ENCODE data around the gene SOCS7.

The SOCS7 gene

DNA sequence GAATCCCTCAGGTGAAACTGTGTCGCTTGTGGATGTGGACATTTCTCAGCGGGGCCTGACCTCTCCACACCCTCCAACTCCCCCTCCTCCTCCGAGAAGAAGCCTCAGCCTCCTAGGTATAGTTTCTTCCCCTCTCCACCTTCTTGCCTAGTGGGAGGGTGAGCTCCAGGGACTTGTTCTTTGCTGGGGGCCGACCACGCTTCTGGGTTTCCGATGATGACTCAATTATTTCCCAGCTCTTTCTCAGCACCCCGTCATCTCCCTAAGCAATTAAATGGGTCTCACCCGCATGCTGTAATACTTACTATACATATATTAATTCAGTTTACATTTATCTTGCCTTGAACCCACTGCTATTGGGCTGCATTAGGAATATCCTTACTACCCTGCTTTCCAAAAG lies 13.1 kb downstream of the SOCS7 start:
- no peak for DNase-seq (ENCODE audit: low read depth in 3 of 3)

DNA sequence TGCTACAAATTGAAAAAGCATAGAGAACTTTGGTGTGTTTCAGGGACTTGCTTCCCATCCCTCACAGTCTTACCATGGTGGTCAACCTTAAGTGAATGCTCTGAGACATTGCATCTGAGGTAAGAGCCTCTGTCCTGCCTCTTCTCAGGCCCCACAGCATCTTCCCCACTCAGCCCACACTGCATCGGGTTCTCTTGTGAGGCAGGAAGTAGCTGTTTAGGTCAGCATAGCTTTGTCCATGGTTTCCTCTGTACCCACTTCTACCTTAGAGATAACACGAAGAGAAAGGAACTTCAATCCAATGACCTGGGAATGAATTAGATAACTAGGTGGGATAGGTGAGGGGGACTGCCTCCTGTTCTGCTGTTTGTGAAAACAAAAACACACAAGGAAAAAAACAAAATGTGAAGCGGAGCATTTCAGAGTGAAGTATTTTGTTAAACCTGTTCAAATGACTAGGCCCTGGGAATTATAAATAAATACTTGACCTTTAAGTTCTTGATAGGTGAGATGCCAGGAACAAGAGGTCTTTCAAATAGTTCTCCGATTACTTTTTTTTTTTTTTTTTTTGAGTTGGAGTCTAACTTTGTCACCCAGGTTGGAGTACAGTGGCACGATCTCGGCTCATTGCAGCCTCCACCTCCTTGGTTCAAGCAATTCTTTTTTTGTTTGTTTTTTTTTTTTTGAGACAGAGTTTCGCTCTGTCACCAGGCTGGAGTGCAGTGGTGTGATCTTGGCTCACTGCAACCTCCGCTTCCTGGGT lies 17.7 kb downstream of the SOCS7 start:
- no peak for DNase-seq (ENCODE audit: low read depth in 3 of 3)

DNA sequence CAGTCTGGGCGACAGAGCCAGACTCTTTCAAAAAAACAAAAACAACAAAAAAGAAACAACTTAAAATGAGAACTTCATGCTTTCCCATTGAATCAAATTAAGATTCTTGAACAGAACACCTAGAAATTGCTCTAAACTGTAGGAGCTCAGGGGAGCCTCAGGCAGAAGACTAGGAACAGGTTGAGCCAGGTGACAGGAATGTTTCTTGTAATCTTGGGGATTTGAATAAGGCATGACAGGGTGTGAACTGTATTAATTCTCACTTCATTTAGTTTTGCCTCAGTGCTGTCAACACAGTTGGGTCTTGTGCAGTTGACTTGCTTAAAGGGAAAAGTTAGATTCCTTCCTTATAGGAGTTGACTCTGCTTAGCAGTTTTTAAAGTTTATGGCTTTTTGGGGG lies 27.8 kb downstream of the SOCS7 start:
- DNase-seq (ENCODE audit: low read depth in 3 of 3): no peak

DNA sequence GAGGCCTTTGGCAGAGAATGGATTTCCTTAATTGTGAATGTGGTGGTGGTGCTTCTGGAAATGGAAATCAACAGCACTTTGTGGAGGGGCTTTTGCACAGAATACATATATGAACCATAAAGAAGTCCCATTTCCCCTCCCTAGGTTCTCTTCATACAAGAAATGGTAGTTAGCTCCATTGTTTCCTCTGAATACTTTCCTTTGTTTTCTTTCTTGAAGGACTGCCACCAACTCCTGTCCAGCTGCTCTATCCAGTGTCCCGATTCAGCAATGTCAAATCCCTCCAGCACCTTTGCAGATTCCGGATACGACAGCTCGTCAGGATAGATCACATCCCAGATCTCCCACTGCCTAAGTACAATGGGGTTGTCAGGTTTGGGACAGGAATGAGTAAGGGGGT lies 43.4 kb downstream of the SOCS7 start:
- DNase-seq (ENCODE audit: low read depth in 3 of 3): no peak

DNA sequence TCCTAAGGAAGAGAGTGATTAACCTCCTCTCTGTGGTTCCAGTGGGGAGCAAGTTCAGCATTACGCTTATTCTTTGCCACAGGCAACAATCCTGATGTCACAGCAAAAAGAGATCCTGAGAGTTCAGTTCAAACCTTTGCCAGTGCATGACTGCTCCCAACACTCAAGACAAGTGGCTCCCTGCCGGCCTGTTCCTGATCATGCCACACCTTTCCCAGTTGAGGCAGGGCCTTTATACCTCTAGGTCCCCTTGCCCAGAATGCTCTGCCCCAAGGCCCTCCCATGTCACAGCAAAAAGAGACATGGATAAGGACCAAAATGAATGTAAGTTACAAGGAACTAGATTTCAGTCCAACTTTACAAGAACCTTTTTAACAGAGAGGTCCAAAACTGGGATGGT lies 45.6 kb downstream of the SOCS7 start:
- DNase-seq (ENCODE audit: low read depth in 3 of 3): no peak

DNA sequence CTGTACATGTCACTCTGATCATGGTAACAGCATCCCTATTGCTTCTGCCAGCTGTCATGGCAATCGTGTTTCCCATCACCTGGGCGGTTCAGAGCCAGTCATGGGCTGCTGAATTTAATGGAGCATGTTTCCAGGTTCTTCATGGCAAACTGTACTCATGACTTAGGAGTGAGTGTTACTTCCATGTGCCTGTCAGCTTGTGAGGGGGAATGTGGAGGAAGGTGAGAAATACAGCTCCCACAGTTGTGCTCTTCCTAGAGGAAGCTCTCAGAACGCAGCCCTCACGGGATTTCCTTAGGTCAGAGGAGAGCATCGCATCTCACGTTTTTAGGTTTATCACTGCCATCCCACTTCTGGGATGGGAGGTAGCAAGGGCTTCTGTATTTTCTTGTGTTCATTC lies 48.6 kb downstream of the SOCS7 start:
- no peak for DNase-seq (ENCODE audit: low read depth in 3 of 3)

DNA sequence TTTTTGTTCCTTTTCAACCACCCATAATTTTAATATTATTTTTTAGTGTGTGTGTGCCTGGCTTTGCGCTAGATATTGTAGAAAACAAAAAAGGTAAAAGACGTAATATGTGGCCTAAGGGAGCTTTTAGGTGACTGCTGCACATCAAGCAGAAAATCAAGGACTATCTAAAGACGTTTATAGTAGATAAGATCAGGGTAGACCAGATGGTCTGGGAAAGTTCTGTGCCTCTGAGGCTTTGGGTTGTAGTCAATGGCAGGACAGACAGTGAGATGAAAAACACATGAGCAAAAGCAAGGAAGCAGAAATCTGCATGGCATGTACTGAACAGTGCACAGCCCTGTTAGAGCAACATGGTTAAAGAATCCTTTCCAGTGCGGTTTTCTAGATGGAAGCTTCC lies 49.8 kb downstream of the SOCS7 start:
- DNase-seq (ENCODE audit: low read depth in 3 of 3): no peak

DNA sequence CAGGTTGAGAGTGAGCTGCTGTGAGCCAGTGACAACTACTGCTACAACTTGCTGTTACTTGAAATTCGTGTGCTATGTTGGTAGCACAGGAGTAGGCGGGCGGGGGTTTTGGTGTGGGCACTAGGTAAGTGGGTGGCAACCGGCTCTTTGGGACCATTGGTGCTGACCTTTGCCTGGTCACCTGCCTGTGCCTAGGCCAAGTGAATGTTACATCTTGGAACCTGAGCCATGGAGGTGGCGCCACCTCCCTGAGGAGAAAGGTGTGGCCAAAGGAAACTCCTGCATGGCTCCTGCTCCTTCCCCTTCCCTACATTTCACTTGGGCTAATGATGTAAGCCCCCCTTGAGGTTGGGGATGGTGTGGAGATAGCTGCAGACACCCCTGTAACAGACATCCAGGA lies 51.3 kb downstream of the SOCS7 start:
- DNase-seq (ENCODE audit: low read depth in 3 of 3): no peak

DNA sequence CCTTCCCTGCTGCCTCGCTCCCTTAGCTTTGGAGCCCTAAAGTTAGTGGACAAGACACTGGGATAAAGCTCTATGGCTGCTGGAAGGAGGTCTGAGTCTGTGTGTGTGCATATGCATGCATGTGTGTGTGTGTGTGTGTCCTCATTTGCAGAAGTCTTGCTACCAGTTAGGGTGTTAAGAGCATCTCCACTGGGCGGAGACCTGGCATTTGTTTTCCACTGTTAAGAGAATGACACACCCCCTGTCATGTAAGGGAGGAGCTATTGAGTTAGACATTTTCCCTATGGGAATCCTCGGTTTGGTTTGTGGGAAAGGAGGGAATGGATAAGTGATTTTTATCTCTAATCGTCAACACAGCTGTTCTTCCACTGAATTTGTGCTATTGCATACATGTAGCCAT lies 51.8 kb downstream of the SOCS7 start:
- no peak for DNase-seq (ENCODE audit: low read depth in 3 of 3)

DNA sequence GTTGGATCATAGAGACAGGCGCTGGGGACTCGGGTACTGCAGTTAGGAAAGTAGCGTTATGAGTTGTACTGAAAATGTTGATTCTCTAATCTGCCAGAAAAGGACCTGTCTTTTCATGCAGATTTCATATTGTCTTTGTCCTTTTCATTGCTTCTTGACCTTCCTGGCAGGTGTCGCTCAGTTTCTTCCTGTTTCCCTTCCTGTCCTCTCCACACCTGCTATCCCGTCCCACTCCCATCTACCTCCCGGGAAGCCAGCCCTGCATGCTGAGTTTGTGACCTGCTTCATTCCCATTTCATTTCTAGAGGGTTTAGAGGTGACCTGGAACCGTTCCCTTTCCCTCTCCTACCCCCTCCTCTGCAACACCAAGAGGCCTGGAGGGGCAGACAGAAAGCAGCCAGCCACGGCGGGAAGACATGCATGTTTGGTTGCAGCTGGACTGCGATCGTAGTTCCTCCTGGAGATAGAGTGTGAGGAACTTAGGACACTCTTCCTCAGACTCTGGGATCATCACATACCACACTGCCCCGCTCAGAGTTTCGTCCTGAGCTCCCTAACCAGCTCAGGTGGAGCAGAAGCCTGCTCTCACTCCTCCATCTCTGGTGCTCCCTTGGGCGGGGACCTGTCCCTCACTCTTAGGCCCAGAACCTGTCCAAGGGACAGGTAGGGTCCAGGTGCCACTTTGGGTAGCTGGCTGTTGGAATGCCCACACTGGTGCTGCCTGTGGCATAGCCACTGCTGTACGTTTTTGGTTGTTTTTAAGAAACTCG lies 52.7 kb downstream of the SOCS7 start:
- DNase-seq (ENCODE audit: low read depth in 3 of 3): no peak

DNA sequence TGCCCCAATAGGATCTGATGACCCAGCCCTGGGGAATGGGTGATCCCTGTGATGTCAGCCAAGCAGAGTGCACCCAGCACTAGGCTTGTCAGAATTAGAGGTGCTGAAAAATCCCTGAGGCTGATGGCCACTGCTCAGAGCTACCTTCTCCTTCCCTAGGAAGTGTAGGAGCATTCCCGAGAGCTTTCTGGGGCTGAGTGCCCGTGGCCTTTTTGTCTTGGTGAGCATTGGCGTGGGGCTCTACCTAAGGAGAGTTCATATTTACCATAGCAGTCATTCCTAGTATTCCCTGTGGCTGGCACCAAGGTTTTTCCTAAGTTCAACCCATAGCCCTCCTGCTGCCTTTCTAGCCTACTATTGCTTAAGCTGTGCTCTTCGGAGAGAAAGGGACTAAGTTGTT lies 54.0 kb downstream of the SOCS7 start:
- no peak for DNase-seq (ENCODE audit: low read depth in 3 of 3)

DNA sequence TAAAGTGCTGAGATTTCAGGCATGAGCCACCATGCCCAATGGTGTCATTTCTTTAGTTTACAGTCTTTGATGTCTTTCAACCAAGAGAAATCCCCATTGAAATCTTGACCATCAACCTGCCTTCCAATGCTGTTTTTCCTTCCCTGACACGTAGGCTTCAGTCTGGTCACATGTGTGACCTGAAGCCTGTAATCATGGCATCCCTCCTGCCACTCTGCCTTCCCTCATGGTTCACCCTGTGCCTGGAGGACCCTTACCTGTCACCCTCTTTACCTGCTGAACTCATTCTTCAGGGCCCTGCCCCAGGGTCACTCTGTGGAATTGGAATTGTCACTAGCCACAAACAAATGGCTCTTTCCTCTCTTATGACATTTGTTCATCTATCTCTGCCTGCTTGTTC lies 58.6 kb downstream of the SOCS7 start:
- no peak for DNase-seq (ENCODE audit: low read depth in 3 of 3)

DNA sequence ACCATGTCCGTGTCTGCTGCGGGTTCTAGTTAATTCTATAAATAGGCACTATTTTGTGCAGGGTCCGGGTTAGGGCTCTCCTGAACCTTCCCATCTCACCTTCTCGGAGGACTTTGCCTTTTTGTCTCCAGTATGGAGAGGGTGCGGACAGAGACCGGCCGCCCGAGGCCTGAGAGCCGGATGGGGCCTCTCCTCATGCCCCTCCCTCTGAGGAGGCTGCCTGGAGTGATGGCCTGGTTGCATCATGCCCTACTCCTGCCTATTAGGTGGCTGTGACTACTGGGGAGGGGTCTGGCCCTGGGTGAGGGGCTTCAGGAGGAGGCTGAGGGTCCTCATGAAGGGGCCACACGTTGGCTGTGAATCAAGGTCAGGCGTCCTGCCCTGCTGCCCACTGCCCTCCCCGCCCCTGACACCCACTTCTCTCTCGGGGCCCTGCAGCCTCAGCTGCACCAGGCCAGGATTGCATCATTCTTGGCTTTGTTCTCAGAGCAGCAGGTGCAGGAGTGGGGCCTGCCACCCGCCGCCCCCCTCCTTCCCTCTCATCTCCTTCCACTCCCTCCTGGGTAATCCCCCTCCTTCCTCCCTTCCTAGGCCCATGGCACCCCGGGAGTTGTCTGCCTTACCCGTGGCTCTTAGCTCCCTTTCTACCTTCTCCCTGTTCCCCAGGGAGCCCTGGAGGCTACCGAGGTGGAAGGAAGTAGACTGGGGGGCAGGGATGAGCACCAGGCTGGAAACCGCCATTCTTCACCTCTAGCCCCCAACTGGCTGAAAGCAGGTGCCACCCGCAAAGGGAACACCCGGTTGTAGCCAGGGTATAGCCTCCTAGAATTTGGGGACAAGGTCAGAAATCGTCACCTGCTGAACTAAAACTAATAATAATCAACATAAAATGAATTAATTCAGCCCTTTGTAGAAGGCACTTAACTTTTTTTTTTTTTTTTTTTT lies 63.9 kb downstream of the SOCS7 start:
- DNase-seq (ENCODE audit: low read depth in 3 of 3): no peak

DNA sequence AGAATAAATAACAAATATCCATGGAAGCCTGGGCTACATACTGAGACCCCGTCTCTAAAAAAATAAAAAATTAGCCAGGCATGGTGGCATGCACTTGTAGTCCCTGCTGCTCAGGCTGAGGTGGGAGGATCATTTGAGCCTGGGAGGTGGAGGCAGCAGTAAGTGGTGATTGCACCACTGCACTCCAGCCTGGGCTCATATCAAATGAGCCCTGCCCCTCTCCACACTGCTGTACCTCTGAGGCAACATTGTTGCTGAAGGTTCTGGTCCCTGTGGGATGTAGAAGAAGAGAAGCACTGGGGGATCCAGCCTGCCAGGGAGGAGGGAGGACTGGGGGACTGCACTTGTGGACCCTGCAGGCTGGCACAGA lies 65.2 kb downstream of the SOCS7 start:
- no peak for DNase-seq (ENCODE audit: low read depth in 3 of 3)

DNA sequence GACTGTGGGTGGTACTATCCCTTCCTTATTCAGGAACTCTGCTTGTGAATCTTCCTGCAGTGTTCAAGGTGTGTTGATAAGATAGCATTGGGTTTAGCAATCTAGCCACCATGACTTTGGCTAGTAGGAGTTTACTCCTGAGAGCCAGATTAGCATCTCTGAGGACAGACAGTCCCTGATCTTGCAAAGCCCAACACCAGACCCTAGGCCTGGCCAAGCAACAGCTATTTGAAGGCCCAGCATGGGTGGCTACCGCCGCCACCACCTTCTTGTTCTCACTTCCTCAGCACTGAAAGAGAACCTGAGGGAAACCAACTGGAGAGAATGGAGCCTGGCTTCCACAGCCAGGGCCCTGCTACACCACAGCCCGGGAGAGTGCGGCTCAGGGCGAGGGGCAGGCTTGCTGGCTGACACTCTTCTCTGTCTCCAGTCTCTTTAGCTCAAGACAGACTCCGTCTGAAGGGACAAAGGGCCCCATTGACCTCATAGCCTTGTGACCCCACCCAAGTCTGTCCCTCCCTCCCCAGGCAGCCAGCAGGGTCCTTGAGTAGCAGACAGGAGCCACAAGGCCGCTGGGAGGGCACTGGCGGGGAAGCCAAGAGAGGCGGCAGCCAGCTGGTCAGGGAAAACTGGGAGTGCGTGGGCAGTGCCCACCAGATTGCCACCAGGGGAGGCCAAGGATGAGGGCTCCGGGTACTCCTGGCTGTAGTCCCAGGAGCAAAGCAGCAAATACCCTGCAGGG lies 65.7 kb downstream of the SOCS7 start:
- DNase-seq (ENCODE audit: low read depth in 3 of 3): no peak

DNA sequence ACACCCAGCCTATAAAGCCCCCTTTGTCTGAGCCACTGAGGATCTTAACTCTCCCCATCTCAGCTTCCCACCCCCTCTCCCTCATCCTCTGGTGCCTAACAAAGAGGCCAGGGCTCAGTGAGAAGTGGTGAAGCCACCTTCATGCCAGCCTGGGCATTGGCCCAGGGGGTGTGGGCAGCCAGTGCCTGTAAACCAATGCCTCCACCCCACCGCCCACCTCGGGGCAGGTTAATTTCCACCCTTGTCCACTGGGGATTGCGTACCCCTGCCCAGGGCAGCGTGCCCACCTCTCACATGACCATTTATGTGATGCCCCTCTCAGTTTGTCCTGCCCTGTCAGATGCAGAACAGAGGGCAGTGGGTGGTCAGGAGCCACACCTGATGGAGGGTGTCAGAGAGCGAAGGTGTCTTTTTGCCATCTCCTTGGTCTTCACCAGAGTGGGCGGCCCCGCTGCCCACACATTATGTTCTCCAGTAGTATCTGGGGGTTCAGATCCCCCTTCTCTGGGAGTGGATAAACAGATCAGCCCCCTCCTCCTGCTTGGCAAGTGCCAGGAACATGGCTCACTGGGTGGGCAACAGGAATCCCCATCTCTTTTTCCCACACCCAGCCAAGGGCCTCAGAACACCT lies 66.5 kb downstream of the SOCS7 start:
- DNase-seq (ENCODE audit: low read depth in 3 of 3): no peak

DNA sequence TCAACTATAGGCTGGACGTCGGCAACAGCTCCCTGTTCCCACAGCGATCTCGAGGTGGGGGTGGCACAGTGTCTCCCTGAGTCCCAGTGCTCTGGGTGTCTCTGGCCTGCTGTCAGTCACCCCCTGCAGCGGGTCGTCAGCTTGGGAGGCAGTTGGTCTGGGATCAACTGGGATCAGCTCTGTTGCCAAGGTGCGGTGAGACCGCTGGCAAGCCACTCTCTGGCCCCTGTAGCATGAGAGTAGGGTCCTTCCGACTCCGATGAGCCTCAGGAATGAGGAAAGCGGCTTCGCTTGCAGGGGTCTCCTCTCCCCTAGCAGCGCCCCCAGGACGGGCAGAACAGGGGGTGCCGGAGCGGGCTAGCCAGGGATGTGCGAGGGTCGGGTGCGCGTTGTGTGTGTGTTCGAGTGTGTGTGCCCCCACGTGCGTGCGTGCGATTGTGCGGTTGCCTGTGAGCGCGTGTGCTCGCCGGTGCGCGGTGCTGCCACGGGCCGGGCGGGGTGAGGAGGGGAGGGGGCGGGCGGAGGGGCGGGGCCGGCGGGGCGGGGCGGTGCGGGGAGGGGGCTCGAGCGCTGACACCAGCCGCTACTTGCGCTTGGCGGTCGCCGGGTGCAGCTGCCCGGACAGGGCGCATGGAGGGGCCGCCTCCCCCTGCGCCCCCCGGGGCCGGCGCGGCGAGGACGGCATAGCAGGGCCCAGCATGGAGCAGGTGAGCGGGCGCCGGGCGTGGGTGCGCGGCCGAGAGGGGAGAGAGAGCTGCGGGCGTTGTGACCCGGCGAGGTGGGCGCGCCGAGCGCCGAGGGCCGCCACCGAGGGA lies 67.3 kb downstream of the SOCS7 start:
- no peak for DNase-seq (ENCODE audit: low read depth in 3 of 3)

DNA sequence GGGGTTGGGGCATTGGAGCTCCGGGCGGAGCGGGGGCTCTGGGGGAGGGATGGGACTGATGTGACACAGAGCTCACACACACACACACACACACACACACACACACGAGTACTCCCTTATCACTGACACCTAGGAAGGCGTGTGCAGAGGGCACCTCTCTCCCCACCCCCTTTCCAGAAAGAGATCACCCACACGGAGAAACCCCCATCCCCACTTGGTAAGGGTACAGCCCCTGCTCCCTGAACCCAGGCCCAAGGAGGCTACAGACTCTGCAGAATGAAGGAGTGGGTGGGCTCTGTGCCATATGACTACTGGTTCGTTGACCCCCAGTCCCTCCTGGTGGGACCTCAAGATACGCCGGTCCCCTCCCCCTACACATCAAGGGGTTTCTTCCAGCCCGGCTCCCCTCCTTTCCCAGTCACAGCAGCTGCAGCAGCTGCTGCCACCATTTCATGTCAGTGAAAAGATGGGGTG lies 67.9 kb downstream of the SOCS7 start:
- no peak for DNase-seq (ENCODE audit: low read depth in 3 of 3)

DNA sequence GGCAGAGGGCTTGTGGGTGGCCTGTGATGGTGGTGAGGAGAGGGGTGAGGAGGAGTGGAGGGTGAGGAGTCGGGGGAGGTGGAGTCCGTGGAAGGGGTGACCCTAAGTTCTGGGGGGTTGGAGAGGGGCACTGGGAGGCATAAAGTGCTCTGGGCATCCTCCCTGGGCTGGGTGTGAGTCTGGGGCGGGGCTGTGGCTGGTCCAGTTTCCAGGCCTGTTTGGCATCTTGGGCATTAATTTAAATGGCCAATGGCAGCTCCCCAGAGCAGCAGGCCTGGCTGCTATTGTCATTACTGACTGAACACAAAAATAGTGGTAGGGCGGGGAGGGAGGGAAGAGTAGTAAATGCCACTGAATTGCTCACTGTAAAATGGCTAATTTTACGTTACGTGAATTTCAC lies 68.9 kb downstream of the SOCS7 start:
- DNase-seq (ENCODE audit: low read depth in 3 of 3): no peak

DNA sequence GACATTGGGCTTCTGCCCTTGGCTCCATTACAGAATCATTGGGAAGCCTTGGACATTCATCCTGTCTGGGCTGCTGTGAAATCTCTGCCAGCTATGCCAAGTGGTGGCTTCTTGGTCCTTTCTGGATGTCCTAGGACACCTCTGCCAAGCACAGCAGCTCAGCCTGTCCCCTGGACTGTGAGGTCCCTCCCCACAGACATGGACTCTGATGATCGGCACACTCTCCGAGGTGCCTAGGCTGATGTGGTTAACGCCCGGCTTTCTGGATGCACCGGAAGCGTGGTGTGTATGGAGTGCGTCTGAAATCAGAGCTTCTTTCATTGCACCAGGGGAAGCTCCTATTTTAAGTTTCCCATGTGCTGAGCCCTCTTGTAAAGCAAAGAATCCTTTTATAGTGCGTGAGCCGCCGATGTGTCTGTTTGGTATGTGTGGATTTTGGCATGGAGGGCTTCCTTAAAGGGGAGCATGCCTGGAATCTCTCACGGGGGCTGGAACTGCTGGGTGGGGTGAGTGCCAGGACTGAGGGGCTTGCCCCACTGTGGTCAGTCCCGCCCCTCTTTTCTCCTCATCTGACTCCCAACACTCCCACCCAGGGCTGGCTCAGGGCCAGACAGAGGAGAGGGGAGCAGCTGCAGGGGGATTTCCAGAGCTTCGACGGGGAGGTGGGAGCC lies 69.7 kb downstream of the SOCS7 start:
- no peak for DNase-seq (ENCODE audit: low read depth in 3 of 3)
